Activated effector memory CD4-positive, alpha-beta T cell treated with Interleukin-2 at 50 U/mL for 16 hours (primary cell): ENCODE data around the gene OR51E1.

Experiments
- DNase-seq: peaks from one replicate; pipeline ENCODE4 v3.0.0-alpha.2; 2020

OR51E1 gene

GRCh38 chr11:4654635-4655369, 11.0 kb downstream of the OR51E1 start:
- DNase-seq = no peak

GRCh38 chr11:4658629-4659445, 15.1 kb downstream of the OR51E1 start:
- DNase-seq = no peak

- no peak for DNase-seq
These were observed 19.1 kb downstream of the OR51E1 start for GRCh38 chr11:4662876-4663275.

GRCh38 chr11:4664183-4664582, 20.4 kb downstream of the OR51E1 start:
- DNase-seq = no peak

- DNase-seq = no peak
These were observed 21.0 kb downstream of the OR51E1 start for GRCh38 chr11:4664786-4665185.

- DNase-seq = no peak
These were observed 21.6 kb downstream of the OR51E1 start for GRCh38 chr11:4665424-4665823.

GRCh38 chr11:4671741-4672140, 28.0 kb downstream of the OR51E1 start:
- DNase-seq = no peak

- DNase-seq = no peak
These were observed 28.7 kb downstream of the OR51E1 start for GRCh38 chr11:4672470-4672869.

- no peak for DNase-seq
These were observed 30.0 kb downstream of the OR51E1 start for GRCh38 chr11:4673781-4674180.

- DNase-seq = no peak
These were observed 34.2 kb downstream of the OR51E1 start for GRCh38 chr11:4677948-4678347.

GRCh38 chr11:4680341-4680740, 36.6 kb downstream of the OR51E1 start:
- no peak for DNase-seq

GRCh38 chr11:4682623-4683419, 39.0 kb downstream of the OR51E1 start:
- no peak for DNase-seq

- no peak for DNase-seq
These were observed 41.0 kb downstream of the OR51E1 start for GRCh38 chr11:4684631-4685285.

- no peak for DNase-seq
These were observed 51.7 kb downstream of the OR51E1 start for GRCh38 chr11:4695442-4695841.

- no peak for DNase-seq
These were observed 53.8 kb downstream of the OR51E1 start, which contains the start of gene OR51E2 for GRCh38 chr11:4697585-4697984. Gene OR51E2 (minus strand): TSS chr11:4697853. CDS start chr11:4682711, 15,142 bp downstream.

GRCh38 chr11:4699697-4700435, 56.1 kb downstream of the OR51E1 start:
- DNase-seq = no peak

GRCh38 chr11:4700436-4700820, 56.6 kb downstream of the OR51E1 start:
- DNase-seq = no peak

GRCh38 chr11:4704054-4704789, 60.4 kb downstream of the OR51E1 start, which contains the start of gene MMP26:
Gene MMP26 (plus strand): TSS chr11:4704784.
- no peak for DNase-seq

GRCh38 chr11:4704790-4705334, 61.1 kb downstream of the OR51E1 start:
- DNase-seq = no peak
